Activated naive CD8-positive, alpha-beta T cell treated with anti-CD3 and anti-CD28 coated beads, Interleukin-2, amount 50 U/mL, for 16 hours (primary cell): ENCODE measurements around the gene KCNH4.

ENCODE experiments used
- DNase-seq: peaks from one replicate; pipeline ENCODE4 v3.0.0-alpha.2; 2020; ENCODE audit warnings: low read depth, low spot score

Gene KCNH4

GRCh38 chr17:42117397-42118125, 63.4 kb downstream of the KCNH4 start:
- DNase-seq: no peak

GRCh38 chr17:42116705-42117396, 64.1 kb downstream of the KCNH4 start:
- DNase-seq: peak; percentile 66

- no peak for DNase-seq
Observed at GRCh38 chr17:42114118-42114517, 66.8 kb downstream of the KCNH4 start.

- no peak for DNase-seq
Observed at GRCh38 chr17:42113293-42114069, 67.5 kb downstream of the KCNH4 start.

GRCh38 chr17:42112552-42113176, 68.3 kb downstream of the KCNH4 start, which contains the start of gene DHX58:
Gene DHX58 (minus strand): TSS chr17:42112714. CDS start chr17:42111892, 822 bp downstream.
- peak; percentile 58 for DNase-seq

GRCh38 chr17:42111871-42112551, 68.9 kb downstream of the KCNH4 start:
- DNase-seq: no peak

GRCh38 chr17:42111265-42111636, 69.7 kb downstream of the KCNH4 start:
- DNase-seq: no peak

GRCh38 chr17:42110301-42111264, 70.4 kb downstream of the KCNH4 start:
- no peak for DNase-seq

- DNase-seq: no peak
Observed at GRCh38 chr17:42109086-42109485, 71.9 kb downstream of the KCNH4 start.

GRCh38 chr17:42107597-42108576, 73.1 kb downstream of the KCNH4 start:
- DNase-seq: peak; percentile 84

GRCh38 chr17:42107124-42107523, 73.8 kb downstream of the KCNH4 start:
- DNase-seq: no peak
